ENCODE measurements around the gene MRPS5. TPM values are rescaled to one million over a fixed set of nuclear protein-coding genes. Genes with fewer than 3 reads are reported as not detected.
"Not testable (repeated sequence)": the region's sequence is repeated elsewhere in the genome, so short reads cannot be mapped to it uniquely, and the experiment has no call there.

Gene MRPS5
- total RNA-seq, 4 donors from 2014 or later: 31.9 to 57.1 (median 36.8) TPM

DNA sequence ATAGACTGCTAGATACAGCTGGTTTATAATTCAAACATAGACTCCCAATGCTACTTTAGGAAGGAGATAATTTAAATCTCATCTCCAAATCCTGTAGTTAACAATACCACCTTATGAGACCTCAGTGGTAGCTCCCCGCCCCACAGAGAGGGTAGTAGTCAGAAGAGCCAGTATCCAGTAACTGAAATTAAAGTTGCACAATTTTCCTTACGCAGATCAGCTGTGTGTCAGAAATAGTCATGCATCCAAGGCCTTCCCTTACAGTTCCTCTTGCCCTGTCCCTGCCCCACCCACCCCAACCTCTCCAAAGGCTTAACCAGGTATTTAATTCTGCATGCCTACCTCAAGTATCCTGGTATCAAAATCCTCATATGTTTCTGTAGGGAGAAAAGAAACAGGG, 15.5 kb downstream of the MRPS5 start:
- DNase-seq (ENCODE audit: low spot score in 2 of 2): no peak
- no peak for TF ChIP-seq EP300 (IDR thresholded peaks at IDR 0.05)
- no peak for TF ChIP-seq POLR2AphosphoS5 (IDR thresholded peaks at IDR 0.05)
- TF ChIP-seq, protein P1, sequence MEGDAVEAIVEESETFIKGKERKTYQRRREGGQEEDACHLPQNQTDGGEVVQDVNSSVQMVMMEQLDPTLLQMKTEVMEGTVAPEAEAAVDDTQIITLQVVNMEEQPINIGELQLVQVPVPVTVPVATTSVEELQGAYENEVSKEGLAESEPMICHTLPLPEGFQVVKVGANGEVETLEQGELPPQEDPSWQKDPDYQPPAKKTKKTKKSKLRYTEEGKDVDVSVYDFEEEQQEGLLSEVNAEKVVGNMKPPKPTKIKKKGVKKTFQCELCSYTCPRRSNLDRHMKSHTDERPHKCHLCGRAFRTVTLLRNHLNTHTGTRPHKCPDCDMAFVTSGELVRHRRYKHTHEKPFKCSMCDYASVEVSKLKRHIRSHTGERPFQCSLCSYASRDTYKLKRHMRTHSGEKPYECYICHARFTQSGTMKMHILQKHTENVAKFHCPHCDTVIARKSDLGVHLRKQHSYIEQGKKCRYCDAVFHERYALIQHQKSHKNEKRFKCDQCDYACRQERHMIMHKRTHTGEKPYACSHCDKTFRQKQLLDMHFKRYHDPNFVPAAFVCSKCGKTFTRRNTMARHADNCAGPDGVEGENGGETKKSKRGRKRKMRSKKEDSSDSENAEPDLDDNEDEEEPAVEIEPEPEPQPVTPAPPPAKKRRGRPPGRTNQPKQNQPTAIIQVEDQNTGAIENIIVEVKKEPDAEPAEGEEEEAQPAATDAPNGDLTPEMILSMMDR (IDR thresholded peaks at IDR 0.05): no peak
- no peak for TF ChIP-seq POLR2A (IDR thresholded peaks at IDR 0.05)
- Histone ChIP-seq H3K27me3 (no peaks in the 10 kb centered on the region), H3K4me3 (no peak overlapping the region), H3K36me3 (peaks cover 97% of the 10 kb centered on the region), H3K9me3 (no peaks in the 10 kb centered on the region), H3K4me1 (no peaks in the 10 kb centered on the region), H3K27ac (no peak overlapping the region)
- 90% methylated on average over 2 of the region's 2 CpGs for WGBS

DNA sequence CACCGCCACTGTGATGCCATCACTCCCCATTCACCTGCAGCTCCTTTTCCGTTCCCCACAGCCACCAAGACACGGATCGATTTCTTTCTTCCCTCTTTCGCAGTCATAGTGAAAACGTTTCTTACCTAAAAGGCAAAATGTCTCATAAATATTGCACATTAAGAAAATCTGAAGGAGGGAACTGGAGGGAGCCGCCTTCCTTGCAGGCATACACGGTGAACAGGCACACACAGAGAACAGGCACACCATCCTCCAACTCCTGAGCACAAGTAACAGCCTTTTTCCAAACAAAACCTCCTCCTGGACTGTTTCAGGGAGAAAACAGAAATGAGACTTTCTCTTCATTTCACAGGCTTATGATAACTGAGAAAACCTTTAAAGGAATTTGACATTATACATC, 17.0 kb downstream of the MRPS5 start:
- no peak for TF ChIP-seq EP300 (IDR thresholded peaks at IDR 0.05)
- TF ChIP-seq POLR2A (IDR thresholded peaks at IDR 0.05): no peak
- TF ChIP-seq POLR2AphosphoS5 (IDR thresholded peaks at IDR 0.05): no peak
- TF ChIP-seq, protein P1 (IDR thresholded peaks at IDR 0.05): no peak
- Histone ChIP-seq H3K4me1 (no peaks in the 10 kb centered on the region), H3K4me3 (no peak overlapping the region), H3K27ac (no peak overlapping the region), H3K27me3 (no peaks in the 10 kb centered on the region), H3K9me3 (no peaks in the 10 kb centered on the region), H3K36me3 (peaks cover 100% of the 10 kb centered on the region)
- 94% methylated on average over 8 of the region's 8 CpGs for WGBS
- no peak for DNase-seq (ENCODE audit: low spot score in 2 of 2)

DNA sequence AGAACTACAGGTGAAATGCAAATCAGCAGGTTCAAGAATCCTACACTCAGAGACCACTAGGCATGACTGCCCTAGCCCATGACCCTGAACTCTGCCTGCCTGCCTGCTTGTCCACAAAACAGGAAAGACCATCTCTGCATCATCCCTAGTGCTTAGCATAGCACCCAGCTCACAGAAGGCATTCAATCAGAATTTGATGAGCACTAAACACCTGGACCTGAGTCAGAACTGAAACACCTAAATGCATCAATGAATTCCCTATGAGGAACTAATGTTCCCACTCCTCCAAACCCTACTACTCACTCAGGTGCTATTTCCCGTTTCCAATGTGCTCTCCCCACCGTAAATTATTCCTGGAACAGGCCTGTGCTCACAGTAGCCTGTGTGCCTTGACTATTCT, 21.7 kb downstream of the MRPS5 start:
- Histone ChIP-seq H3K9me3 (no peaks in the 10 kb centered on the region), H3K4me3 (no peak overlapping the region), H3K27me3 (no peaks in the 10 kb centered on the region), H3K27ac (no peak overlapping the region), H3K4me1 (no peaks in the 10 kb centered on the region), H3K36me3 (peaks cover 75% of the 10 kb centered on the region)
- no peak for DNase-seq (ENCODE audit: low spot score in 2 of 2)
- TF ChIP-seq POLR2AphosphoS5 (IDR thresholded peaks at IDR 0.05): no peak
- TF ChIP-seq, protein P1 (IDR thresholded peaks at IDR 0.05): no peak
- no peak for TF ChIP-seq EP300 (IDR thresholded peaks at IDR 0.05)
- no peak for TF ChIP-seq POLR2A (IDR thresholded peaks at IDR 0.05)
- WGBS: 86% methylated on average over 2 of the region's 2 CpGs

DNA sequence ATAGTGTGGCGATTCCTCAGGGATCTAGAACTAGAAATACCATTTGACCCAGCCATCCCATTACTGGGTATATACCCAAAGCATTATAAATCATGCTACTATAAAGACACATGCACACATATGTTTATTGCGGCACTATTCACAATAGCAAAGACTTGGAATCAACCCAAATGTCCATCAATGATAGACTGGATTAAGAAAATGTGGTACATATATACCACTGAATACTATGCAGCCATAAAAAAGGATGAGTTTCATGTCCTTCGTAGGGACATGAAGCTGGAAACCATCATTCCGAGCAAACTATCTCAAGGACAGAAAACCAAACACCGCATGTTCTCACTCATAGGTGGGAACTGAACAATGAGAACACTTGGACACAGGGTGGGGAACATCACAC, 23.3 kb downstream of the MRPS5 start:
- H3K27me3 ChIP-seq; H3K27ac ChIP-seq; H3K4me1 ChIP-seq; H3K9me3 ChIP-seq; H3K4me3 ChIP-seq; DNase-seq (ENCODE audit: low spot score in 2 of 2): not testable (repeated sequence)
- 96% methylated on average over 5 of the region's 5 CpGs for WGBS
- peaks cover 66% of the 10 kb centered on the region for H3K36me3 ChIP-seq

DNA sequence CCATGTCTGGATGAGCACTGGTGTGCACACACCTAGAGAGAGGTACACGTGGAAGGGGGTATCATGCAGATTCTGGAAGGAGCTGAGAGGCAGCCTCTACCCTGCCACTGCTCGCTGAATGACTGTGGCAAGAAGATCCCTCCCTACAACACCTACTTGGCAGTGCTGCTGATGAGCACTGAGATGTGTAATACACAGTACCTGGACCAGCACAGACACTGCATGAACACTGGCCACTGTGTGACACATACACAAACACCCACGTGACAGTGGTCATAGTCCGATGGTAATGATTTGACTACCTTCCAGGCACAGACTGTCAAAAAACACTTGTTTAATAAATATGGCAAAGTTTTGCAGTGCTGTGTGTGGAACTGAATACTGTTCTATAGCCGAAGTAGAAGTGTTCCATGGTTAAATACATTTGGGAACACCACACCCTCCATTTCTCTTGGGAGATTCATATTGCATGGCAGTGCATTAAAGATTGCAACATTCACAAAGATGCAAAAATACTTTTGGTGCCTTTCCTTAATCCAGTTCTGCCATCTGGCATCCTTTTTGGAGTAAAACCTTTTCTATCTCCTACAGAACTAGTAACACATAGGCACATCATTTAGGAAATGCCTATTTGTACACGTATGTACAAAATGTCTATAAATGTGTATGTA, 29.6 kb downstream of the MRPS5 start:
- TF ChIP-seq, protein P1 (IDR thresholded peaks at IDR 0.05): no peak
- TF ChIP-seq POLR2A (IDR thresholded peaks at IDR 0.05) (no peak), POLR2AphosphoS5 (IDR thresholded peaks at IDR 0.05) (no peak), EP300 (IDR thresholded peaks at IDR 0.05) (no peak)
- no peak for DNase-seq (ENCODE audit: low spot score in 2 of 2)
- Histone ChIP-seq H3K27me3 (no peaks in the 10 kb centered on the region), H3K4me3 (no peak overlapping the region), H3K9me3 (no peaks in the 10 kb centered on the region), H3K27ac (no peak overlapping the region), H3K4me1 (no peaks in the 10 kb centered on the region), H3K36me3 (peaks cover 62% of the 10 kb centered on the region)
- WGBS: 96% methylated on average over 6 of the region's 6 CpGs

DNA sequence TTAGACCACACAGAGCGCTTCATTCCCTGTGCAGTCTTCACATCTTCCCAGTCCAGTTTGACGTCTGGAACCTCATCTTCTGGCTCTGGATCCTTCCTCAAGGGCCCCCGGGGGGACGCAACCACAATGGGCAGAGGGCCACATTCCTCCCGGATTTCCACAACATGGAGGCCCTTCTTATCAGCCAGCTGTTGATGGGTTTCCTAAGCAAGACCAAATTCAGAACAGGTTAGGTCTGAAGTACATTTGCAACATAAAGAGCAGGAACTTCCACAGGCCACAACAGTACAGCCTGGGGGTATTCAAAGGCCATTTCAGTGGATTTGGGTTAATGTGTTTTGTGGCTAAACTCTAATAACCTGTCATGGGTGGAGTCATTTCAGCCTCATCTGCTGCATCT, 34.2 kb downstream of the MRPS5 start:
- H3K9me3 ChIP-seq: no peaks in the 10 kb centered on the region
- peaks cover 67% of the 10 kb centered on the region for H3K36me3 ChIP-seq
- no peak overlapping the region for H3K27ac ChIP-seq
- no peaks in the 10 kb centered on the region for H3K4me1 ChIP-seq
- WGBS: 91% methylated on average over 5 of the region's 5 CpGs
- TF ChIP-seq EP300 (IDR thresholded peaks at IDR 0.05): no peak
- TF ChIP-seq, protein P1 (IDR thresholded peaks at IDR 0.05): no peak
- TF ChIP-seq POLR2AphosphoS5 (IDR thresholded peaks at IDR 0.05): no peak
- no peak for TF ChIP-seq POLR2A (IDR thresholded peaks at IDR 0.05)
- no peak overlapping the region for H3K4me3 ChIP-seq
- H3K27me3 ChIP-seq: no peaks in the 10 kb centered on the region
- no peak for DNase-seq (ENCODE audit: low spot score in 2 of 2)

Data from suprapubic skin (tissue), 4 donors.